ENCODE data around the gene CDK5RAP2. TPM values are rescaled to one million over a fixed set of nuclear protein-coding genes. Genes with fewer than 3 reads are reported as not detected.

The CDK5RAP2 gene
- total RNA-seq, 1 experiment from 2014 or later = 56.4 TPM

DNA sequence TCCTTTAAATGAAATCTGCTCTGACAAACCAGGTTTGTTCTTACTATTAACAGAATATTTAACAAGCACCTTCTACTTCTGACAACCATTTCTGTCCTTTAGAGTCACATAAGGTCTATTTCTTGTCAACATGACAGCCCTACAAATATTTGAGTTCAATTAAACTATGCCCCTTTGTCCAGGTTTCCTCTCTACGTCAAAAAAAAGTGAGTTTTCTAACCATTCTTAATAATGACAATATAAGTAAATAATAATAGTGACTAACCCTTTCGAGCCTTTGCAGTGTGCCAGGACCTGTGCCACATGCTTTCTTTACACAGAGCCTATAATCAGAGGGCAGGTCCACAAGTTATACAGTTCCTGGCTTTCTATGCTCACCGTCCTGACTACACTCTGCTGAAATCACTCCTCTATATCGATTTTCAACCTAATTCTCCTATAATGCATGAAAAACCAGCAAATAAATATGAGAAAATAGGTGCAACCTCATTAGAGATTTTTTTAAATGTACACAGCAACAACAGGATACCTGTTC, 115.0 kb downstream of the CDK5RAP2 start:
- TF ChIP-seq CTCF (conservative IDR thresholded peaks at IDR 0.05) = no peak
- H2BK20ac ChIP-seq (ENCODE audit: low read depth, low read length, poor library complexity, severe bottlenecking) = no peak overlapping the region
- WGBS (ENCODE audit: extremely low coverage, insufficient read length, low lambda C conversion rate) = no CpG with 5 or more reads among the region's 4 CpGs

More for the DNA sequence above, 115.0 kb downstream of the CDK5RAP2 start:
- no peak overlapping the region for H3K4ac ChIP-seq (ENCODE audit: low read depth, low read length)
- H3K79me1 ChIP-seq (ENCODE audit: insufficient read depth, low read depth, low read length, poor library complexity, severe bottlenecking) = no peaks in the 10 kb centered on the region
- no peak overlapping the region for H3K27ac ChIP-seq (ENCODE audit: insufficient read length, low read depth, low read length)
- no peak for DNase-seq
- no peak overlapping the region for H3K27ac Mint-ChIP-seq
- no peaks in the 10 kb centered on the region for H3K9me3 ChIP-seq (ENCODE audit: control insufficient read depth, low read depth, low read length)
- no peak overlapping the region for H2BK120ac ChIP-seq (ENCODE audit: low read depth, low read length, poor library complexity, severe bottlenecking)
- no peaks in the 10 kb centered on the region for H3K27me3 ChIP-seq (ENCODE audit: insufficient read depth, low read length)
- no peak overlapping the region for H3K4me2 ChIP-seq (ENCODE audit: insufficient read depth, insufficient read length, low read length)
- no peaks in the 10 kb centered on the region for H3K4me1 ChIP-seq (ENCODE audit: insufficient read depth, low read length)
- H4K5ac ChIP-seq (ENCODE audit: insufficient read length, low read depth, low read length) = no peak overlapping the region
- H3K79me2 ChIP-seq (ENCODE audit: insufficient read depth, low read length) = no peaks in the 10 kb centered on the region
- no peaks in the 10 kb centered on the region for H3K27me3 Mint-ChIP-seq (ENCODE audit: low read depth)
- no peak overlapping the region for H3K4me3 Mint-ChIP-seq
- H4K8ac ChIP-seq (replicated peaks; ENCODE audit: insufficient read length, low read depth, low read length) = no peak overlapping the region
- no peak overlapping the region for H3K23ac ChIP-seq (ENCODE audit: insufficient read length, low read depth, low read length)
- no peak overlapping the region for H3K56ac ChIP-seq (ENCODE audit: insufficient read length, low read depth, low read length)
- H3K14ac ChIP-seq (ENCODE audit: insufficient read depth, low read length) = no peak overlapping the region
- no peak overlapping the region for H2AFZ ChIP-seq (ENCODE audit: low read length)
- peaks cover 13 to 33% (median 27%) of the 10 kb centered on the region in 3 experiments; a peak in 6 of 7 replicates for H3K36me3 Mint-ChIP-seq (ENCODE audit: insufficient read depth in 1 of 3, low read depth in 3 of 3)
- no peak overlapping the region for H2BK12ac ChIP-seq (ENCODE audit: insufficient read length, low read depth, low read length)
- no peak overlapping the region for H3K18ac ChIP-seq (ENCODE audit: insufficient read length, low read depth, low read length)
- H3K9me3 Mint-ChIP-seq = no peaks in the 10 kb centered on the region
- no peaks in the 10 kb centered on the region for H3K23me2 ChIP-seq (ENCODE audit: insufficient read length, low read depth, low read length, poor library complexity, severe bottlenecking)
- no peak overlapping the region for H2AK5ac ChIP-seq (ENCODE audit: insufficient read length, low read length)
- no peak overlapping the region for H3K9ac ChIP-seq (ENCODE audit: extremely low read depth, insufficient read length, low read length)
- no peak overlapping the region for H2BK15ac ChIP-seq (ENCODE audit: low read depth, low read length)
- peaks cover 4% of the 10 kb centered on the region in 2 experiments; a peak in 3 of 4 replicates for H3K4me1 Mint-ChIP-seq
- H3T11ph ChIP-seq (ENCODE audit: low read length) = no peak overlapping the region
- H4K91ac ChIP-seq (ENCODE audit: insufficient read length, low read depth, low read length) = no peak overlapping the region
- no peaks in the 10 kb centered on the region for H4K20me1 ChIP-seq (ENCODE audit: control insufficient read depth, insufficient read depth, insufficient read length)
- H2BK5ac ChIP-seq (ENCODE audit: insufficient read length, low read length) = no peak overlapping the region

Data from H9 (cell line).